ENCODE measurements around the gene HSPA1B.
"Not testable (repeated sequence)": the region's sequence is repeated elsewhere in the genome, so short reads cannot be mapped to it uniquely, and the experiment has no call there.

The HSPA1B gene

GRCh38 chr6:31799781-31800180 lies 27.8 kb upstream of the HSPA1B start:
- DNase-seq, result no peak

GRCh38 chr6:31801031-31801927 lies 26.3 kb upstream of the HSPA1B start:
- not testable (repeated sequence) for DNase-seq

- no peak for DNase-seq
Observed at GRCh38 chr6:31805939-31806469, 21.5 kb upstream of the HSPA1B start.

GRCh38 chr6:31806470-31807272 lies 20.9 kb upstream of the HSPA1B start, which contains the start of gene LSM2:
Gene LSM2 (minus strand): TSS chr6:31806966. CDS start chr6:31806757, 209 bp downstream.
- peak; percentile 98 for DNase-seq

DNA sequence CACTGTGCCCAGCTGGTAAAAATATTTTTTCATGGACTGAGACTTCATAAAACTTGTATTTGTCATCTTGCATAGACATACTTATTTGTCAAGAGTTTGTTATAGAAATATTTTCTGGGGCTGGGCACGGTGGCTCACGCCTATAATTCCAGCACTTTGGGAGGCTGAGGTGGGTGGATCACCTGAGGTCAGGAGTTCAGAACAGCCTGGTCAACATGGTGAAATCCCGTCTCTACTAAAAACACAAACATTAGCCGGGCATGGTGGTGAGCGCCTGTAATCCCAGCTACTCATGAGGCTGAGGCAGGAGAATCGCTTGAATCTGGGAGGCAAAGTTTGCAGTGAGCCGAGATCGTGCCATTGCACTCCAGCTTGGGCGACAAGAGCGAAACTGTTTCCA lies 18.9 kb upstream of the HSPA1B start:
- DNase-seq, result not testable (repeated sequence)

DNA sequence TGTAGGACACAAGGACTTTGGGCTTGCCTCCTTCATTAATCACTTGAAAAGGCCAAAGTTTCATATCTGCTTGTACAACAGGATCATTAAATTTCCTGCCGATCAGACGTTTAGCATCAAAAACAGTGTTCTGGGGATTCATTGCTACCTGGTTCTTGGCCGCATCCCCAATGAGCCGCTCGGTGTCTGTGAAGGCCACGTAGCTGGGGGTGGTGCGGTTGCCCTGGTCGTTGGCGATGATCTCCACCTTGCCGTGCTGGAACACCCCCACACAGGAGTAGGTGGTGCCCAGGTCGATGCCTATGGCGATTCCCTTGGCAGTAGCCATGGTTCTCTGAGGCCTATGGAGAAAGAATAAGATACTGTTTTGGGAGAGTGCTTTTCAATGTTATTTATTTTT lies 15.9 kb upstream of the HSPA1B start:
- DNase-seq, result no peak

DNA sequence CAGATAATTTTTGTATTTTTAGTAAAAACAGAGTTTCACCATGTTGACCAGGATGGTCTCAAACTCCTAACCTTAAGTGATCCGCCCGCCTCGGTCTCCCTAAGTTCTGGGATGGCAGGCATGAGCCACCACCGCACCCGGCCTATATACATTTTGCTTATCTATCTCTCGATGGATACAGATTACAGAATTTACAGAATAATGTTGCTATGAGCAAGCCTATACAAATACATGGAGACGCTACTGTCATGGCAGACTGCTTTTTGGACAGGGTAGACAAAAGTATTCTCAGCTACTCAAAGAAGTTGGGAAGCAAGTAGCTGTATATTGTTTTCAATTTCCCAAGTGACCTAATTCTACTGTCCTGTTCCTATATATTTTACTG lies 14.1 kb upstream of the HSPA1B start:
- no peak for DNase-seq

GRCh38 chr6:31814677-31815024 lies 12.9 kb upstream of the HSPA1B start:
- no peak for DNase-seq

DNA sequence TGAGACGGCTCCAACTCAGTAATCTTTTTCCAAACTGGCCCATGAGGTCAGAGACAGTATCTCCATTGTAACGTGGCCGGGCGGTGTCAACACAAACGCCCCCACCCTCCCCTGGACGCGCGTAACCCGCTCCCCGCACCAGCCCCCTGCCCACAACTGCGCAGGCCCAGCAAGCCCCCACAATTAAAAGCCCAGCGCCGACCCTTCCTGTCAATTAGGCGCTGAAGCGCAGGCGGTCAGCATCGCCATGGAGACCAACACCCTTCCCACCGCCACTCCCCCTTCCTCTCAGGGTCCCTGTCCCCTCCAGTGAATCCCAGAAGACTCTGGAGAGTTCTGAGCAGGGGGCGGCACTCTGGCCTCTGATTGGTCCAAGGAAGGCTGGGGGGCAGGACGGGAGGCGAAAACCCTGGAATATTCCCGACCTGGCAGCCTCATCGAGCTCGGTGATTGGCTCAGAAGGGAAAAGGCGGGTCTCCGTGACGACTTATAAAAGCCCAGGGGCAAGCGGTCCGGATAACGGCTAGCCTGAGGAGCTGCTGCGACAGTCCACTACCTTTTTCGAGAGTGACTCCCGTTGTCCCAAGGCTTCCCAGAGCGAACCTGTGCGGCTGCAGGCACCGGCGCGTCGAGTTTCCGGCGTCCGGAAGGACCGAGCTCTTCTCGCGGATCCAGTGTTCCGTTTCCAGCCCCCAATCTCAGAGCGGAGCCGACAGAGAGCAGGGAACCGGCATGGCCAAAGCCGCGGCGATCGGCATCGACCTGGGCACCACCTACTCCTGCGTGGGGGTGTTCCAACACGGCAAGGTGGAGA lies 12.3 kb upstream of the HSPA1B start, which contains the start of the genes HSPA1A and HSPA1L:
HSPA1A (plus strand) TSS at position 519 of the 814 bp plus-strand sequence; CDS start at position 733, 214 bp downstream.
HSPA1L (minus strand) TSS at position 259 of the 814 bp plus-strand sequence. CDS start 3,311 bp downstream, outside the sequence.
- no peak for DNase-seq

DNA sequence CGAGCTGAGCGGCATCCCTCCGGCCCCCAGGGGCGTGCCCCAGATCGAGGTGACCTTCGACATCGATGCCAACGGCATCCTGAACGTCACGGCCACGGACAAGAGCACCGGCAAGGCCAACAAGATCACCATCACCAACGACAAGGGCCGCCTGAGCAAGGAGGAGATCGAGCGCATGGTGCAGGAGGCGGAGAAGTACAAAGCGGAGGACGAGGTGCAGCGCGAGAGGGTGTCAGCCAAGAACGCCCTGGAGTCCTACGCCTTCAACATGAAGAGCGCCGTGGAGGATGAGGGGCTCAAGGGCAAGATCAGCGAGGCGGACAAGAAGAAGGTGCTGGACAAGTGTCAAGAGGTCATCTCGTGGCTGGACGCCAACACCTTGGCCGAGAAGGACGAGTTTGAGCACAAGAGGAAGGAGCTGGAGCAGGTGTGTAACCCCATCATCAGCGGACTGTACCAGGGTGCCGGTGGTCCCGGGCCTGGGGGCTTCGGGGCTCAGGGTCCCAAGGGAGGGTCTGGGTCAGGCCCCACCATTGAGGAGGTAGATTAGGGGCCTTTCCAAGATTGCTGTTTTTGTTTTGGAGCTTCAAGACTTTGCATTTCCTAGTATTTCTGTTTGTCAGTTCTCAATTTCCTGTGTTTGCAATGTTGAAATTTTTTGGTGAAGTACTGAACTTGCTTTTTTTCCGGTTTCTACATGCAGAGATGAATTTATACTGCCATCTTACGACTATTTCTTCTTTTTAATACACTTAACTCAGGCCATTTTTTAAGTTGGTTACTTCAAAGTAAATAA lies 10.2 kb upstream of the HSPA1B start:
- peak; percentile 85 to 86 for DNase-seq

DNA sequence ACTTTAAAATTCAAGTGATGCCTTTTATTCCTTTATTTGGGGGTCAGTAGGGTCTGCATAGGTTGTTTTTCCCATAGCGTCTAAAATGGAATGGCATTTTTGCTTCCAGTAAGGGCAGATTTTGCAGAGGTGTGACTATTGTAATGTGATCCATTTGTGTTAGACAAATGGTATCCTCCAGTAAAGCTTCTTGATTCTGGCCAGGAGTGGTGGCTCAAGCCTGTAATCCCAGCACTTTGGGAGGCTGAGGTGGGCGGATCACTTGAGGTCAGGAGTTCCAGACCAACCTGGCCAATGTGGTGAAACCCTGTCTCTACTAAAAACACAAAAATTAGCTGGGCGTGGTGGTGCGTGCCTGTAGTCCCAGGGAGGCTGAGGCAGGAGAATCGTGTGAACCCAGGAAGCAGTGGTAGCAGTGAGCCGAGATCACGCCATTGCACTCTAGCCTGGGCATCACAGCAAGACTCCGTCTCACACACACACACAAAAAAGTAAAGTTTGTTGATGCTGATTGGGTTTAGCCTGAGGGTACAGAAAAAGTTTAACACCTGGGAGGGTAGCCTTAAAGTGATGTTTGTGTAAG lies 9.5 kb upstream of the HSPA1B start:
- not testable (repeated sequence) for DNase-seq

DNA sequence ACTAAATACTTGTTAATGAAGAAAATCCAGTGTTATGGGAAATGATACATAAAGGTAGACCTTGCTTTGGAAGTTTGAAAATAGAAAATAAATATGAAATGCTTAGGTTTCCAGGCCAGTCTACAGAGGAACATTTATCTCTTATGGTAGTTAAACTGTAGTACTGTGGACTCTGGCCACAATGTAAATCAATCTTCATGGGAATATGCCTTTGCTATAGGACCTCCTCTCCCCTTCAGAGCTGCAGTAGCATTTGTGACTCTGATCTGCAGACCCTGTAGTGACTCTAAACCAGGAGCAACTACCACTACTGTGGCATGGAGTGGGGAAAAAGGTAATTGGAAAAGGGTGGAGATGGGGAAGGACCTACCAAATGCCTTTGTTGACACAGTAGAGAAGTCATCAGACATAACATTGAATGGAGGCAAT lies 7.7 kb upstream of the HSPA1B start:
- no peak for DNase-seq

- not testable (repeated sequence) for DNase-seq
Observed at GRCh38 chr6:31820399-31820798, 7.1 kb upstream of the HSPA1B start.

- DNase-seq, result peak in 1 of 2 experiments; percentile 77
Observed at GRCh38 chr6:31821301-31822035, 6.1 kb upstream of the HSPA1B start.

DNA sequence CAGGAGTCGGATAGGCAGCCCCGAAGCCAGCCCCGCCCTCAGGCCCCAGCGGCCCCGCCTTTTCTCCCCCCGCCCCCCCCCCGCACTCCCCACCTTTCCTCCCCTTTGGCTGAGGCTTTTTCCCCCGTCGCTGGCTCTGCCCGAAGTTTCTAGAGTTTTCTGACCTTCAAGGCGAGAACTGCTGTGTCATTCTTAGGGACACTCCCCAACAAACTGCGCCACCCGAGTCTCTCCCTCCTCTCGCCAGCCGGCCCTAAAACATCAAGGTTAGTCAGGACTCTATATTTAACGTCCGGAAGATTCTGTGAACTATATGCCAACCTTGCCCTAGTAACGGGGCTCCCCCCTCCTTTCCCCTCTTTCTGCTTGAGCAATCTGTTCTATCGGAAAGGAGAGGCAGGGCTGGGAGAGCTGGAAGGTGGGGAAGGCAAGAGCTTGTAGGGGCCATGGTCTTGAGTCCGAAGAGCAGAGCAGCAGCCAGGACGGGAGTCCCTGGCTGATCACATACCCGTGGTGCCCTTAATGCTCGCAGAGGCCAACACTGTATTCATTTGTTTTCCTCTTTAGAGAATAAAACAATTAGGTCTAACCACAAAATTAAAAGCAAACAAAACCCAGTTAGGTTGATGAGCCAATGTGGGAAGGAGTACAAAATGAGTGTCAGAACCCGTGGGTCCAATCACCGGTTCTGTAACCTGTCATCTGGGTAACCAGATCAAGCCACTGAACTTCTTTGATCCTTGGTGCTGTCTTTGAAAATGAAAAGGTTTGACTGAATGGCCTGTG lies 5.3 kb upstream of the HSPA1B start:
- DNase-seq, result peak; percentile 88 to 93

DNA sequence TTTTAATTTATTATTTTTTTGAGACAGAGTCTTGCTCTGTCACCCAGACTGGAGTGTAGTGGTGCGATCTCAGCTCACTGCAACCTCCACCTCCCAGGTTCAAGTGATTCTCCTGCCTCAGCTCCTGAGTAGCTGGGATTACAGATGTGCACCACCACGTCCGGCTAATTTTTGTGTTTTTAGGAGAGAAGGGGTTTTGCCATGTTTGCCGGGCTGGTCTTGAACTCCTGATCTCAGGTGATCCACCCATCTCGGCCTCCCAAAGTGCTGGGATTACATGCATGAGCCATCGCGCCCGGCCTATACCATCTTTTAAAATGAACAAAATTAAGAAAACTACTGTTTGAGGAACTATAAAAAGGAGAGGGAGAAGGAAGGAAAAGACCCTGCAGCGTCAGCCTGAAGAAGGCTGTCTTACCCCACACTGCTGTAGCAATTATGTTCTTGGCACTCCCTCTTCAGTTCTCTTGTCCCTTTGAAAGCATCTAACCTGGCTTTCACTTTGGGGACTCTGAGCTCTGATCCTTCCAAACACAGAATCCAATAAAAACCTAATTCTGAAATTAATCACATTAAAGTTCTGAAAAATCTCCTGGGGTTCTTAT lies 3.8 kb upstream of the HSPA1B start:
- not testable (repeated sequence) for DNase-seq

- no peak for DNase-seq
Observed at GRCh38 chr6:31825553-31825952, 2.0 kb upstream of the HSPA1B start.

DNA sequence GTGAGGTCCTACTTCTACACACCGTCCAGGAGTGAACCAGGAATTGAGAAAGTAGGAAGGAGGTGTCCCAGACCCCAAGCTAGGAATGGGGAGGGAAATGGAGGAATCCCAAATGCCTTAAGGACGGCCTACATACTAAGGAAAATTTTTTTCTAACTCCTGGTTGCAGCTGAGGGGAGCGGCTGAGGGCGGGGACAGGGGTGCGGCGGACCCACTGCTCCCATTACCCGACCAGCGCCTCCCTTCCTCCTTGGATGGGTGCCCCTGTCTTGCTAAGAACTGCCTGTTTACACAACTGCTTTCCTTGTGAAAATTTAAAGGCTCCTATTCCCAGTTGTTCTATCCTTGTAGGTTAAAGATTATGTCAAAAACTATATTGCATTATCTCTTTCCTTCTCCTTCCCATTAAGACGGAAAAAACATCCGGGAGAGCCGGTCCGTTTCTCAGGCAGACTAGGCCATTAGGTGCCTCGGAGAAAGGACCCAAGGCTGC lies 699 bp upstream of the HSPA1B start:
- no peak for DNase-seq

All from AML-193 (cell line).